Stimulated activated CD4-positive, alpha-beta T cell treated with anti-CD3 and anti-CD28 coated beads, Interleukin-1b, Interleukin-23, amount 100 ng/mL, for 1 hour (primary cell): Measurements from ENCODE around the gene CSNK1D.

Experiments
- DNase-seq, 2 donors: peaks; one replicate each; pipeline ENCODE4 v3.0.0-alpha.2; 2020; ENCODE audit warnings: low read depth in 2 of 2

CSNK1D gene

DNA sequence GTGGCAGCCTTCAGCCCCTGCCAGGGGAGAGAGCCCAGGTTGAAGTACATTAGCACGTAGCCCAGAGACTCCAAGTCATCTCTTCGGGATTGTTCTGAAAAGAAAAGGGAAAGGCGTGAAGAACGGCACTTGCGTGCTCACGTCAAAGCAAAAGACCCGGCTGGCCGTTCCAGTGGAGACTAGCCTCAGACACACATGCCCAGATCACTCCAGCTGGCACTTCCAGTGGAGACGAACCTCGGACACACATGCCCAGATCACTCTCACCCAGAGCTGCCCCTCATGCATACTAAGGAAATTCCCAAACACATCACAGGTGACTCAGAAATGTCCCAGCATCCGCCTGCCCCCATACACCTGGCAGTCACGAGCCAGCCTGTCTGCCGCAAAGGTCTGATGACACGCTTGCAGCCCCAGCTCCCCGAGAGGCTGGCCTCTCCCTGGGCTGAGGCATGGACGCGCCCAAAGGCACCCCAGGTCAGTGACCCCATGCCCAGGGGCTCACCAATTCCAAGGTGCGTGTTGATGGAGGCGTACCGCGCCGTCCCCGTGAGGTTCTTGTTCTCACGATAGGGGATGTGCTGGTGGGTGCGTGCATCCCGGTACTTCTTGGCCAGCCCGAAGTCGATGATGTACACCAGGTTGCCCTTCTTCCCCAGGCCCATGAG, 20.9 kb downstream of the CSNK1D start:
- no peak for DNase-seq

DNA sequence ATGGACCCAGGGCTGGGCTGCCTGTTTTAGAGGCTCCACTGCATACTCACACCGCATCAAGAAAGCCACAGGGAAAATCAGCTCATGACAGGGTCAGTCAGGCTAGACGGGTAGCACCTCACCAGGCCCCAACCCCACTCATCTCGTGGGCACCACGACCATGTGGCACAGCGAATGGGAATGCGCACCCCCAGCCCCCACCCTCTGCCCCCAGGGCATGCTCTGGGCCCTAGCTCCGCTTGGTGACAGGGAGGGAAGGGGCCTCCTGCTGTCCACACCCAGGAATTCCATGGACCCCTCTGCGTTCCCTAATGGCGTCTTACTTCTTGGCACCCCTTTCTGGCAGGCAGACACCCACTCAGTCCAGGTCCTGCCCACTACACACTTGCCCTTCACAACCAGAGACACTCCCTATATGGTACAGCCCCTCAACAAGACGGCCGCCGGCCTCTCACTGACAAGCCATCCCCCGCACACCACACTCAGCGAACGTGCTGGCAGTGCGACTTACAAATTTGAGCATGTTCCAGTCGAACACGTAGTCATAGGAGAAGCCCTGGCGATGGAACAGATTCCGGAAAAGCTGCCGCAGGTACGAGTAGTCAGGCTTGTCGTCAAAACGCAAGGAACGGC, 22.5 kb downstream of the CSNK1D start:
- DNase-seq = no peak

- no peak for DNase-seq
Observed at GRCh38 chr17:82249896-82250581, 23.5 kb downstream of the CSNK1D start.

DNA sequence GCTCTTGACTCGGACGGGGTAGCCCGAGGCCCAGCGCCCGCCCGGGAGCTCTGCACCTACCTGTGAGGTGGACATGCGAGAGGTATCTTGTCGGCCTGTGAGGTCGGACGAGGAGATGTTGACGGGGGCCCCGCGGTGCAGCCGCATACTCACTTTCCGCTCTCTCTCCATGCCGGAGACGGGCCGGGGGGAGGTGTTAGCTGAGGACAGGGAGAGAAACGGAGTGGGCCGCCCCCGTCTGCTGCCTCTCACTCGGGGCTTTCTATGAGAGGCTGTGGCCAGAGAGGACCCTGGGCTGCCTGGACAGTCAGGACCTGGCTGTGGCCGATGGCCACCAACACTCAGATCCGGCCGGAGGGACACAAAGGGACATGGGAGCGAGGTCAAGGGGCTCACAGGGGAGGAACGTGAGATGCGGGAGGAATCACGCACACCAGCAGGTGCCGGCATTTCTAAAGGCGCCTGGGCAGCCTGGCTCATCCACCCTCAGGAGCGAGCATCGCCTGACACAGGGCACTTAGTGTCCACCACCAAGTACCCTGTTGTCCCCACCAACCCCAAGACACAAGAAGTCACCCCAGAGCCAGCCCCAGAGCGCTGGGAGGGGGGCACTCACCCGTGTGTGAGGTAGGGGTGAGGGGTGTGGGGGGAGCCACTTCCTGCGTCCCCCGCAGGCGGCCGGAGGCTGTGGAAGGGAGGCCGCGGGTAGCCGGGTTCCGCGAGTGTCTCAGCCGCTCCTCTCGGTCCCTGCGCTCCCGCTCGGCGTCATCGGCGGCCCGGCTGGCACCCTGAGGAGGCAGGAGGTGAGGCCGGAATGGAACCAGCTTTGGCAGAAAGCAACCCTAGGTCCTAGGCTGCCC, 24.5 kb downstream of the CSNK1D start:
- DNase-seq = no peak

- DNase-seq = no peak
Observed at GRCh38 chr17:82247856-82248671, 25.4 kb downstream of the CSNK1D start.

DNA sequence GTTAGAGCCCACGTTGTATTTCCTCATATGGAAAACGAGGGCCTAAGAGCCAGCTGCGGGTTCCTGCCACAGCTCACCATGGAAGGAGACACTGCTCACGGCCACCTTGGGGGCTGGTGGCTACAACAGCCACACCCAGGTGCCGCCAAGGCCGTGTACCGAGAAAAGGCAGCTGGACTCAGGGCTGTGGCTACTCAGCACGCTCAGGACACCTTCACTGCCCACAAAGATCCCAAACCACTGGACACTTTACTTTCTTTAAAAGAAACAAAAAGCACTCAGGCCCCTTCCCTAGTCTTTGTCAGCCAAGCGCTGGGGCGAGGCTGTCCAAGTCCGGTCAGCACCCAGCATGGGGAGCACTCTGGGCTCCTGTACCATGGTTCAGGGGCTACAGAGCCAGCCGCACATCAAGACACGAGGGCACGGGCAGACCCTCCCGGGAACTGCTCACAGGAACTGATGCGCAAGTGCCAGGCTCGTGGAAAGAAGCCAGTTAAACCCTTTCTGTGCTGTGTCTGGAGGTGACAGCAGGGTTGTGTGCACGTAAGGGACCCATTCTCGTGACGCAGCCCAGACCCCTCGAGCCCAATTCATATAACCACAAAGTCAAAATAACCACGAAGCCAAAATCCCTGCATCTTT, 26.2 kb downstream of the CSNK1D start:
- no peak for DNase-seq

DNA sequence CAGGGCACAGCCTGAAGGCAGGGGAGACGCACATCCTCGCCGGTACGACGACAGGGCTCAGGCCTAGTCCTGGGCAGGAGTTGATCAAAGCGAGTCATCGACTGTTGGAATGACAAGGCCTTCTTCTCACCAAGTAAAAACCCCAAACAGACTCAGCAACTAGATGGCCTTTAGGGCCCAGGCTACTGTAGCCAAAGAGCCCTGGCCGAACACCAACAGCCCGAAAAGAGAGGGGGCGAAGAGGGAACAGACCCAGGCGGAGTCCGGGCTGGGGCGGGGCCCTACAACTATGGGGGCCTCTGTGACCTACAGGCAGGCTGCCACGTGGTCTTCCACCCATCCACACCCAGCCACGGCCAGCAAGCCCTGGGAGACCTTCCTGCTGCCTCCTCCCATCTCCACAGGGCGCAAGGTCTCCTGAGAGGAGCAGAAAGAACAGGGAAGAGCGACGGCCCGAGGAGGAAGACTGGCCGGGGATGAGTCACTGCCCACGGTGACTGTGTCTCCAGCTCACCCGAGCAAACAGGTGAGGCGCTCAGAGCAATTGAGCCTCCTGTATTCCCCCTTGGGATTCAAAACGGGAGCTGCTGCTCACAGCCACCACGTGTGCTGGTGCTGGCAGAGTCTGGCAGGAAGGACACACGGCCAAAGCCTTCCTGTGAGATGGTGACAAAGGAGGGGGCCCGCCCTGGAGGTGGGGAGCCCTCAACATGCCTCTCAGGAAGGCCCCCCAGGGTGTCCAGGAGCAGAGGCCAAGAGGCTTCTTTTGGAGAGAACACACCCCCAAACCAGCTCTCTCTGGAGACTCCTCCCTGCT, 26.9 kb downstream of the CSNK1D start:
- no peak for DNase-seq

DNA sequence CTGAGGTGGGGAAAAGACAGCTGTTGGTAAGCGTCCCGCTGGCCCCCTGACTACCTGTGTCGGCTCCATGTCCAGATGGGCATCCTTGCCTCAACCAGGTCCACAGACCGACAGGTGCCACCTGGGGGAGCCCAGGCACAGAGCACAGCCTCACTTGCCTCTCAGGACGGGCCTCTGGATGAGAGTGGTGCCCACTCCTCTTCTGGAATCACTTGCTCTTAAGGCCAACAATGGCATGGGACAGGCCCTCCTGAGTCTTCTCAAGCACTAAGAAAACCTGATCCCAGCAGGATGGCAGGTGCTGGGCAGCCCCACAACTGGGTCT, 27.5 kb downstream of the CSNK1D start:
- no peak for DNase-seq

- no peak for DNase-seq
Observed at GRCh38 chr17:82245134-82246039, 28.1 kb downstream of the CSNK1D start.

DNA sequence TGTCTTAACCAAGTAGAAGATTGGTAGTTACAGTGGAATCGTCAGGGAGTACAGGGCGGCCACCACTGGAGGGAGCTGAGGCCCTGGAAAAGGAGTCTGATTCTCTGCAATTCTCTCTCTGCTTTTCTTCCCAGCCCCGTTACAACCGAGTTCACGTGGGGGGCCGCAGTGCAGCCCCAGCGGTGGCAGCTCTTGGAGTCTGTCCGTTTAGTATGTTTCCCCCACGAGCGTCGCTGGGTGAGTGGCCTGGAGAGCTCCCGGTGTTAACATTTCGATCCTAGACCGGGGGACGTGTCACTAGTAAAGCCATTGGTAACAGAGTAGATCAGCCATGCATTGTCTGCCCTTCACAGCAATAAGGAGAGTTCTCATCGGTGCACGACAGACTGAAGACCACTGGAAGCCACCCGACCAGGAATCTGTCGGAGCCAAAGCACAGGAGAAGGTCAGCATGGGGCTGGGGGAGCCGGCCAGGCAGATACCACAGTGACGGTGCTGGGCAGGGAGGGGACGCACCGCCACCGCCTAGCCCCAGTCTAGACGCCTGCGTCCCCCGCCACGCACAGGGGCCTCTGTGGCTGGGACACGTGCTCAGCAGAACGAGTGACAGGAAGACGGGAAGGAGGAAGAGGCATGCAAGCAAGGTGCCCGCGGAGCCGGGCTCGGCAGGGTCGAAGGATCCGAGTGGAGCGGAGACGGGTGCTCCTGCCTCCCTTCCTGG, 28.9 kb downstream of the CSNK1D start:
- DNase-seq = no peak

DNA sequence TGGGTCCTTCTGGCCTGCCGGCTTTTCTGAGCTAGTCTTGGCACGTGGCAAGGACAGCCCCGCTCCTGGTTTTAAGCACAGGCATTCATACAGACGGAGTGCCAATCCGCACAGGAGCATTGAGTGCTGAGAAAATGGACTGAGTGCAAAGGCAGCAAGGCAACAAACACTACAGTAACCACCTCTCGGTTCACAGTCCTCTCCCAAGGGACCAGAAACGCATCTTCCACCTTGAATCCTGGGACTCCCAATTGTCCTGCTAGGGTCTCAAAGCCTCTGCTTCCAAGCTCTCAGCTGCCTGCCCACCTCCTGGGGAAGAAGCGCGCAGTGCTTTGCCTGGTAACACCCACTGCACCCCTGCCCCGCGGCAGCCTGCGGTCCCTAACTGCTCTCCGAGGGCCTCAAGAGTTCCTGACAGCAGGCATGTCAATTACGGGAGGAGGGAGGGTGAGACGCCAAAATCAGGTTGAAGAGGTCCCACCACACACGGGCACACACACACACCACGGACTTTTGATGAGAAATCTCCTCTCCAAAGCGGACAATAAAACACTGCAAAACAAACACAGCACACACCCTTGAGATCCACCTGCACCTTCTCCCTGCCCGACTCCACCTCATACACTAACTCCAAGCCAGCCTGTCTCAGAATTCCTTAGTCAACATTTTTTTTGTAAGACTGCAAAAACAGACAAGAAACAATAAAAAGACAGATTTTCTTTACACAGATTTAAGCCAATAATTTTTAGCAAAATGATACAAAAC, 29.7 kb downstream of the CSNK1D start:
- no peak for DNase-seq

- no peak for DNase-seq
Observed at GRCh38 chr17:82242977-82243647, 30.4 kb downstream of the CSNK1D start.

DNA sequence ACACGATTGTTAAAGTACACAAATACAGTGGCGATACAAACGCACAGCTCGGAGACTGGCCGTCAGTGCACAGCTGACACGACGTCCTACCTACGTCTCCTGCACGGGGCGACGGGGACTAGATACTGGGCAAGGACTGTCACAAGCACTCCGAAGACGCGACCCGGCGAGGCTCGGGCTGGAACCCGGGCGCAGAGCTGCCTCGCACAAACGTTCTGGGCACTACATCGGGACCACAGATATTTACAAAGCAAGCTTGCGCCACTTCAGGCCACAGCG, 30.9 kb downstream of the CSNK1D start:
- DNase-seq = no peak

DNA sequence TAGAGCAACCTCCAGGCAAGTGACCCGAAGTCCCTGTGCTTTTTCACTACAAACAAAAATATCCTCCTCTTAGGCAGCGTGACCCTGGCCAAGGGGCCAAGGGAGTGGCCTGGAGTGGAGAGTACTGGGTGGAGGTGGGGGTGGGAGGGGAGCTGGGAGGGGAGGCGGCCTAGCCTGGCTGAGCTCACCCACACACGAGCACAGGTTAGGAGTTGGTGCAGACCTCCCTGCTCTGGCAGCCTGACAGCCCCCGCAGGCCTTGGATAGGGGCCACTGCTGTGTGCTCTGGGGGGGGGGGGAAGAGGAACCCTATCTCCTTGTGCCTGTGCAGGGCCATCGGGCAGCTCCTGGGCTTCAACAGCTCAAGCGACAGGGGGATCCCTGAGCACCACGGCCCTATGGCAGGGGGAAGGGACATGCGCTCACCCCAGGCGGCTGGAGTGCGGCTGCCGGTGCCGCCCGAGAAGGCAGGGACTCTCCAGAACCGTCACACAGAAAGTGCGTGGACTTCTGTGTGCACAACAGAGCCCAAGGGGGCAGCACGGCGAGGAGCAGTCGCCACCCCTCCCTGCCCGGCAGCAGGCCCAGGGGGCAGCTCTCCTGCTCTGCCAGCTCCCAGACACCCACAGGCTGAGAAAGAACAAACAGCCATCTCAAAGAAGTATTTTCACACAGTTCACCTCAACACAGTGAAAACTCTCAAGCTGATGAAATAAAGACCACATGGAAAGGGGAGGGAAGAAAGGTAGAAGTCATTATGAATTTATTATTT, 31.4 kb downstream of the CSNK1D start:
- no peak for DNase-seq

DNA sequence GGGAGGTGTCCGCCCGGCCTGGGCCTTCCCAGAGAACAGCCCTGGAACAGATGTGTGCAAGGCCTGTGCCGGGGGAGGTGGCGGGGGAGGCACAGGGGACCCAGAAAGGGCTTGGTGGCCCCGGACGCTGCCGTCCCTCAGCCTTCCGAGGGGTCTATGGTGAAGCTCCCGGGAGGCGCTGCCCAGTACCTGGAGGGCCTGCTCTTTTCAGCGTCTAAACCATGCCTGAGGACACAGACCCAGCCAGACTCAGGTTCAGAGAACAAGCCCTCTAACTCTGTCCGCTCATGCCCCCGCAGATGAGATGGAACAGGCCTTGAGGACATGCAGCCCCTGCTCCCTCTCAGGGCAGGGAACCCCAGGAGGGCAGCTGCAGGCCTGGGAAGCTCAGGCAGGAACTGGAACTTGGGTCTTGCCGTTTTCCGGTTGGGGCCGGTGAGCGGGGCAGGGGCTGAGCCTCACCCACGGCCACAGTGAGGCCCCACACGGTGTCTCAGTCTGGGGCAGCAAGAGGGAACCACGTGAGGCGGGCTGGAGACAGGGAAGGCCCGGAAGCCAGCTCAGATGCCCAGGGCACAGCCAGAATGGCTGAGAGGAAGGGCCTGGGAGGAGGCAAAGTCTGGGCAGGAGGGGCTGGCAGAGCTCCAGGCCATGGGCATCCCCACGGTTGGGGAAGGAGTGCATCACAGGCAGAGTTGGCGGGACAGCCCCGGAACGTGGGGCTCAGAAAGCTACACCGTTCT, 32.1 kb downstream of the CSNK1D start:
- no peak for DNase-seq
